ENCODE results near the gene DENND4A.

Gene DENND4A

GRCh38 chr15:65767895-65768294, 24.2 kb downstream of the DENND4A start (continued):
- TF ChIP-seq POU6F1 (CRISPR knock-in tag; IDR thresholded peaks at IDR 0.05; ENCODE audit: borderline replicate concordance, low read depth), result no peak
- TF ChIP-seq, protein P1, sequence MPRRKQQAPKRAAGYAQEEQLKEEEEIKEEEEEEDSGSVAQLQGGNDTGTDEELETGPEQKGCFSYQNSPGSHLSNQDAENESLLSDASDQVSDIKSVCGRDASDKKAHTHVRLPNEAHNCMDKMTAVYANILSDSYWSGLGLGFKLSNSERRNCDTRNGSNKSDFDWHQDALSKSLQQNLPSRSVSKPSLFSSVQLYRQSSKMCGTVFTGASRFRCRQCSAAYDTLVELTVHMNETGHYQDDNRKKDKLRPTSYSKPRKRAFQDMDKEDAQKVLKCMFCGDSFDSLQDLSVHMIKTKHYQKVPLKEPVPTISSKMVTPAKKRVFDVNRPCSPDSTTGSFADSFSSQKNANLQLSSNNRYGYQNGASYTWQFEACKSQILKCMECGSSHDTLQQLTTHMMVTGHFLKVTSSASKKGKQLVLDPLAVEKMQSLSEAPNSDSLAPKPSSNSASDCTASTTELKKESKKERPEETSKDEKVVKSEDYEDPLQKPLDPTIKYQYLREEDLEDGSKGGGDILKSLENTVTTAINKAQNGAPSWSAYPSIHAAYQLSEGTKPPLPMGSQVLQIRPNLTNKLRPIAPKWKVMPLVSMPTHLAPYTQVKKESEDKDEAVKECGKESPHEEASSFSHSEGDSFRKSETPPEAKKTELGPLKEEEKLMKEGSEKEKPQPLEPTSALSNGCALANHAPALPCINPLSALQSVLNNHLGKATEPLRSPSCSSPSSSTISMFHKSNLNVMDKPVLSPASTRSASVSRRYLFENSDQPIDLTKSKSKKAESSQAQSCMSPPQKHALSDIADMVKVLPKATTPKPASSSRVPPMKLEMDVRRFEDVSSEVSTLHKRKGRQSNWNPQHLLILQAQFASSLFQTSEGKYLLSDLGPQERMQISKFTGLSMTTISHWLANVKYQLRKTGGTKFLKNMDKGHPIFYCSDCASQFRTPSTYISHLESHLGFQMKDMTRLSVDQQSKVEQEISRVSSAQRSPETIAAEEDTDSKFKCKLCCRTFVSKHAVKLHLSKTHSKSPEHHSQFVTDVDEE (CRISPR knock-in tag; IDR thresholded peaks at IDR 0.05), result no peak
- TF ChIP-seq ZC3H10 (CRISPR knock-in tag; IDR thresholded peaks at IDR 0.05), result no peak
- TF ChIP-seq TCF4 (CRISPR knock-in tag; IDR thresholded peaks at IDR 0.05; ENCODE audit: borderline replicate concordance), result no peak
- no peak for TF ChIP-seq ZFP30 (CRISPR knock-in tag; IDR thresholded peaks at IDR 0.05)
- TF ChIP-seq ZFP3 (CRISPR knock-in tag; IDR thresholded peaks at IDR 0.05), result no peak
- TF ChIP-seq ESRRG (CRISPR knock-in tag; IDR thresholded peaks at IDR 0.05), result no peak

DNA sequence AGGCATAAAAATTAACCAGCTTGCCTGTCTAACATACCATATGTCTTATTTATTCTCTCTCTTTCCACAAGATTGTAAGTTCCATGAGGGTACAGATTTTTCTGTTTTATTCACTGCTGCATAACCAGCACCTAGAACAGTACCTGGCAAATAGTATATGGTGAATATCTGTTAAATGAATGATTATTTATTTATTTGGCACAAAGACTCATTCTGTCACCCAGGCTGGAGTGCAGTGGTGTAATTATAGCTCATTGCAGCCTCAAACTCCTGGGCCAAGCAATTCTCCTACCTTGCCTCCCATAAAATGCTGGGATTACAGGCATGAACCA, 24.9 kb downstream of the DENND4A start:
- ATAC-seq, result no peak
- TF ChIP-seq ZFP3 (CRISPR knock-in tag; IDR thresholded peaks at IDR 0.05) (no peak), BACH2 (CRISPR knock-in tag; IDR thresholded peaks at IDR 0.05; ENCODE audit: borderline replicate concordance) (no peak), CREB5 (CRISPR knock-in tag; IDR thresholded peaks at IDR 0.05; ENCODE audit: low read depth) (no peak), ARNTL (CRISPR knock-in tag; IDR thresholded peaks at IDR 0.05; ENCODE audit: borderline replicate concordance, low read depth) (no peak), ISL1 (CRISPR knock-in tag; IDR thresholded peaks at IDR 0.05) (no peak), CSDC2 (CRISPR knock-in tag; IDR thresholded peaks at IDR 0.05) (no peak), SNAI2 (CRISPR knock-in tag; IDR thresholded peaks at IDR 0.05) (no peak), ZNF70 (CRISPR knock-in tag; IDR thresholded peaks at IDR 0.05) (no peak), OSR1 (CRISPR knock-in tag; IDR thresholded peaks at IDR 0.05) (no peak), ZFP30 (CRISPR knock-in tag; IDR thresholded peaks at IDR 0.05) (no peak), ESRRG (CRISPR knock-in tag; IDR thresholded peaks at IDR 0.05) (no peak), TOX (CRISPR knock-in tag; IDR thresholded peaks at IDR 0.05; ENCODE audit: borderline replicate concordance) (no peak), CSRNP3 (CRISPR knock-in tag; IDR thresholded peaks at IDR 0.05) (no peak), PPARA (CRISPR knock-in tag; IDR thresholded peaks at IDR 0.05; ENCODE audit: borderline replicate concordance) (no peak)

- TF ChIP-seq PATZ1 (CRISPR knock-in tag; IDR thresholded peaks at IDR 0.05; ENCODE audit: borderline replicate concordance) (no peak), POU6F1 (CRISPR knock-in tag; IDR thresholded peaks at IDR 0.05; ENCODE audit: borderline replicate concordance, low read depth) (no peak), ZFP3 (CRISPR knock-in tag; IDR thresholded peaks at IDR 0.05) (no peak), RARB (CRISPR knock-in tag; IDR thresholded peaks at IDR 0.05) (no peak)
- ATAC-seq, result no peak
These were observed 25.4 kb downstream of the DENND4A start for GRCh38 chr15:65766422-65767263.

Data from SK-N-SH treated with all-trans-retinoic acid at 6 μM for 48 hours (cell line).